ENCODE measurements around the gene SMARCD1.

- TF ChIP-seq CTCF (conservative IDR thresholded peaks at IDR 0.05) (no peak), ZFX (IDR thresholded peaks at IDR 0.05) (no peak)
Measured at GRCh38 chr12:50061946-50062686, 23.0 kb upstream of the SMARCD1 start.

Measured in C4-2B (cell line).